PC-9 (cell line): ENCODE measurements around the gene BCAR1. TPM values are rescaled to one million over a fixed set of nuclear protein-coding genes. Genes with fewer than 3 reads are reported as not detected.

Source experiments
- BruUV-seq: library from RNA; stranded (reverse); fragments of 400-500 nt; replicated peaks from 2 replicates; lab custom pipeline; 2021; lab: Mats Ljungman, UMichigan
- CTCF ChIA-PET: fragments of 300-600 bp; sonication (Branson Sonifier 250); formaldehyde crosslinking; loops from one replicate; lab custom pipeline; 2022; ENCODE audit warnings: antibody characterized with exemption; lab: Charles Lee
- POLR2A ChIA-PET: fragments of 300-600 bp; sonication (Branson Sonifier 250); formaldehyde crosslinking; loops from one replicate; lab custom pipeline; 2022; ENCODE audit warnings: antibody characterized with exemption; ENCODE audit not compliant: unreplicated experiment; lab: Charles Lee
- DNase-seq, 2 experiments: peaks; one replicate each; pipeline versions ENCODE4 v3.0.0 to v3.0.0-alpha.2; 2015 to 2022; ENCODE audit warnings: mixed read lengths in 1 of 2
- H2AFZ ChIP-seq: fragments of 200-600 bp; sonication (generic); 2 replicates; pipeline ENCODE4 v1.8.1; 2017; ENCODE audit warnings: antibody characterized with exemption
- H3F3A ChIP-seq: fragments of 200-600 bp; sonication (generic); 2 replicates; pipeline ENCODE4 v1.8.1; 2017; ENCODE audit warnings: antibody characterized with exemption, mild to moderate bottlenecking, low read depth; ENCODE audit not compliant: insufficient read depth
- H3K27ac ChIP-seq: fragments of 200-600 bp; sonication (generic); 2 replicates; pipeline ENCODE4 v1.6.1; 2016; ENCODE audit warnings: mixed run types
- H3K27me3 ChIP-seq: fragments of 200-600 bp; sonication (generic); 2 replicates; pipeline ENCODE4 v1.6.1; 2016; ENCODE audit warnings: low read depth, mixed run types; ENCODE audit not compliant: insufficient read depth
- H3K36me3 ChIP-seq: fragments of 200-600 bp; sonication (generic); 2 replicates; pipeline ENCODE4 v1.6.1; 2016; ENCODE audit warnings: low read depth, mixed run types
- H3K4me1 ChIP-seq: fragments of 200-600 bp; sonication (generic); replicated peaks from 2 replicates; pipeline ENCODE4 v1.6.1; 2016; ENCODE audit warnings: mixed run types; ENCODE audit not compliant: insufficient read depth
- H3K4me2 ChIP-seq: fragments of 200-600 bp; sonication (generic); 2 replicates; pipeline ENCODE4 v1.6.1; 2017; ENCODE audit warnings: mixed run types
- H3K4me3 ChIP-seq: fragments of 200-600 bp; sonication (generic); 2 replicates; pipeline ENCODE4 v1.6.1; 2016; ENCODE audit warnings: mixed run types
- H3K79me2 ChIP-seq: fragments of 200-600 bp; sonication (generic); 2 replicates; pipeline ENCODE4 v1.6.1; 2017; ENCODE audit warnings: low read depth, mixed run types
- H3K9me2 ChIP-seq: fragments of 200-600 bp; sonication (generic); 2 replicates; pipeline ENCODE4 v1.8.1; 2017; ENCODE audit warnings: mild to moderate bottlenecking; ENCODE audit not compliant: insufficient read depth
- H3K9me3 ChIP-seq: fragments of 200-600 bp; sonication (generic); 2 replicates; pipeline ENCODE4 v1.8.1; 2016; ENCODE audit warnings: low read depth; ENCODE audit not compliant: insufficient read depth
- H4K20me1 ChIP-seq: fragments of 200-600 bp; sonication (generic); 2 replicates; pipeline ENCODE4 v1.8.1; 2017; ENCODE audit not compliant: insufficient read depth
- EZH2 ChIP-seq: fragments of 200-600 bp; sonication (generic); IDR thresholded peaks from 2 replicates; pipeline ENCODE4 v1.8.0; 2017; ENCODE audit warnings: antibody characterized with exemption, low read depth
- intact Hi-C: fragments of 100-400 bp; cut with micrococcal nuclease; formaldehyde crosslinking; loops from one replicate; pipeline ENCODE4 v1.10.0; 2022; ENCODE audit not compliant: unreplicated experiment
- total RNA-seq: library from RNA; stranded (reverse); gene quantifications from 2 replicates; pipeline ENCODE4 v1.2.3, GENCODE V29; 2021
- TF ChIP-seq, protein P1 (sequence below): fragments of 200-600 bp; sonication (generic); conservative IDR thresholded peaks from 2 replicates; pipeline ENCODE4 v1.6.1; 2017; ENCODE audit warnings: mixed run types, antibody characterized with exemption, mild to moderate bottlenecking, moderate library complexity

The BCAR1 gene
- total RNA-seq, 1 experiment from 2014 or later, result 53.9 TPM

DNA sequence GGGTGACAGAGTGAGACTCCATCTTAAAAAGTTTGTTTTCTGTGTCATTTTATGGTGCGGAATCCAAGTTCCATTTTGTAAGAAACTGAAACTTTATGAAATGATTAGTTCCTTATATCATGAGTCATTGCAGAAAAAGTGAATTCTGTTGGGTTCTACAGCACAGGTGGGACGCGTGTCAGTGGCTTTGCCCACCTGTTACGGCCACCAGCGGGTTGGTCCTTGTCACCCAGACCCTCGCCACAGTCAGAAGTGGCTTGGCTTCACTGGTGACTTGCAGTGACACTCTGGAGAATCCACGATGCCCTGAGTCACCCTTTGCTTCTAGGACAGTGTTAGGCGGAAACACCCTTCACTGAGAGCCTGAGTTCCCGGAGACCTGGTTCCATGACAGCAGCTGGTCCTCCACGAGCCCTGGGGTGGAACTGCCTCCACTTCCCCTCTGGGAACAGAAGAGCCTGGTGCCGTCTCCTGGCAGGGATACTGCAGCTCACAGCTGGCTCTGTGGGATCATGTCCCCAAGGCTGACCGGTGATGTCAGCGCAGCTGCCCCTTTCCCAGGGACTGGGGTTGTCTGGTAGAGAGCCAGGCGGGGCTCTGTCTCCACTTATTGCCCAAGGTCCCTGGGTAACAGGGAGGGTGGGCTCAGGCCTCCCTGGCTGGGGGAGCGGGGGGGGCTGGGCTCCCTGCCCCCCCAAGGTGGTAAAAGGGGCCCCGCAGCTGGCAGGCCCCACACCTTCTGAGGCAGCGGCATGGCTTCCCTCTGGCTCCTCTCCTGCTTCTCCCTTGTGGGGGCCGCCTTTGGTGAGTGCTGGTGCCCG, 33.0 kb downstream of the BCAR1 start, which contains the start of gene CTRB1:
Gene CTRB1 (plus strand): TSS at position 733 of the 821 bp plus-strand sequence. CDS start 20 bp downstream, at position 753.
- POLR2A ChIA-PET, result no interaction called here
- TF ChIP-seq, protein P1, sequence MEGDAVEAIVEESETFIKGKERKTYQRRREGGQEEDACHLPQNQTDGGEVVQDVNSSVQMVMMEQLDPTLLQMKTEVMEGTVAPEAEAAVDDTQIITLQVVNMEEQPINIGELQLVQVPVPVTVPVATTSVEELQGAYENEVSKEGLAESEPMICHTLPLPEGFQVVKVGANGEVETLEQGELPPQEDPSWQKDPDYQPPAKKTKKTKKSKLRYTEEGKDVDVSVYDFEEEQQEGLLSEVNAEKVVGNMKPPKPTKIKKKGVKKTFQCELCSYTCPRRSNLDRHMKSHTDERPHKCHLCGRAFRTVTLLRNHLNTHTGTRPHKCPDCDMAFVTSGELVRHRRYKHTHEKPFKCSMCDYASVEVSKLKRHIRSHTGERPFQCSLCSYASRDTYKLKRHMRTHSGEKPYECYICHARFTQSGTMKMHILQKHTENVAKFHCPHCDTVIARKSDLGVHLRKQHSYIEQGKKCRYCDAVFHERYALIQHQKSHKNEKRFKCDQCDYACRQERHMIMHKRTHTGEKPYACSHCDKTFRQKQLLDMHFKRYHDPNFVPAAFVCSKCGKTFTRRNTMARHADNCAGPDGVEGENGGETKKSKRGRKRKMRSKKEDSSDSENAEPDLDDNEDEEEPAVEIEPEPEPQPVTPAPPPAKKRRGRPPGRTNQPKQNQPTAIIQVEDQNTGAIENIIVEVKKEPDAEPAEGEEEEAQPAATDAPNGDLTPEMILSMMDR, result no peak
- TF ChIP-seq EZH2, result no peak
- peaks cover 4% of the 10 kb centered on the region; the same call in 1 of the 2 replicates for H3F3A ChIP-seq
- CTCF ChIA-PET, result no interaction called here
- no peak within 1 kb of the TSS for H3K4me3 ChIP-seq
- intact Hi-C loops, result loop anchor here (2.0 kb wide), 1 partner anchor 16 kb away; no protein-coding TSS in a partner anchor
- no peaks in the 10 kb centered on the region for H3K79me2 ChIP-seq
- no peaks in the 10 kb centered on the region for H3K9me2 ChIP-seq
- H2AFZ ChIP-seq, result peak within 1 kb of the TSS; percentile 20; the same call in 1 of the 2 replicates
- no peaks in the 10 kb centered on the region for H3K4me1 ChIP-seq
- no TSS peak for BruUV-seq
- H3K4me2 ChIP-seq, result peak within 1 kb of the TSS; percentile 29; the same call in 1 of the 2 replicates
- H4K20me1 ChIP-seq, result no peaks in the 10 kb centered on the region
- no peak for DNase-seq
- no peaks in the 10 kb centered on the region for H3K36me3 ChIP-seq
- H3K27ac ChIP-seq, result no peak within 1 kb of the TSS
- no peaks in the 10 kb centered on the region for H3K27me3 ChIP-seq
- no peaks in the 10 kb centered on the region for H3K9me3 ChIP-seq

DNA sequence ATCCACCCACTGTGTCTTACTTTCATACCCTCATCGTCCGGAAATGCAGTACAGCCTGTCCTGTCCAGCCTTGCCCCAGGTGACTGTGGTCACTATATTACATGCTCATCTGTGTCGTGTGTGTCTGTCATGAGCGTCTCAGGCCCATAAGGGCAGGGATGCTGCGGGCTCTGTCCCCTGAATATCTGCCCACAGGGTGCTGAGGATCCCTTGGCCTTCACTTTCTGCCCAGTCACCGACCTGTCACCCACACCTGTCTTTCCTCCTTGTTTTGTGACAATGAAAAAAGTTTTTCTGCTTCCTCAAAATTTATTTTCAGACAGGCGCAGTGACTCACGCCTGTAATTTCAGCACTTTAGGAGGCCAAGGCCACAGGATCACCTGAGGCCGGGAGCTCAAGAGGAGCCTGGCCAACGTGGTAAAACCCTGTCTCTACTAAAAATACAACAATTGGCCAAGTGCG, 34.0 kb downstream of the BCAR1 start:
- TF ChIP-seq, protein P1, result no peak
- no peak for TF ChIP-seq EZH2
- no TSS peak for BruUV-seq
- Histone ChIP-seq H3K36me3 (no peaks in the 10 kb centered on the region), H3F3A (peaks cover 4% of the 10 kb centered on the region; the same call in 1 of the 2 replicates), H3K27me3 (no peaks in the 10 kb centered on the region), H3K4me1 (no peaks in the 10 kb centered on the region), H2AFZ (no peak overlapping the region), H3K9me3 (no peaks in the 10 kb centered on the region), H3K4me2 (no peak overlapping the region), H4K20me1 (no peaks in the 10 kb centered on the region), H3K27ac (no peak overlapping the region), H3K9me2 (no peaks in the 10 kb centered on the region), H3K4me3 (no peak overlapping the region), H3K79me2 (no peaks in the 10 kb centered on the region)
- DNase-seq, result peak in 1 of 2 experiments; percentile 29
- POLR2A ChIA-PET, result no interaction called here
- CTCF ChIA-PET, result no interaction called here
- intact Hi-C loops, result no loop called here

DNA sequence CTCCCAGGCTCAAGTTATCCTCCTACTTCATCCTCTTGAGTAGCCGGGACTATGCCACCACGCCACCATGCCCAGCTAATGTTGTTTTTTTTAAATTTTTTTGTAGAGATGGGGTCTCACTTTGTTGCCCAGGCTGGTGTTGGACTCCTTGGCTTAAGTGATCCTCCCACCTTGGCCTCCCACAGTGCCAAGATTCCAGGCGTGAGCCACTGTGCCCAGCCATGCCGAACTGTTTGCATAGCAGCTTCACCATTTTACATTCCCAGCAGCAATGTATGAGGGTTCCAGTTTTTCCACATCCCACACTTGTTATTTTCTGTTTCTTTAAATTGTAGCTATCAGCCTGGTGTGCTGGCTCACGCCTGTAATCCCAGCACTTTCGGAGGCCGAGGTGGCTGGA, 34.8 kb downstream of the BCAR1 start:
- Histone ChIP-seq H3K4me2 (no peak overlapping the region), H3K4me1 (no peaks in the 10 kb centered on the region), H2AFZ (no peak overlapping the region), H3K27ac (no peak overlapping the region), H3K27me3 (no peaks in the 10 kb centered on the region), H3K79me2 (no peaks in the 10 kb centered on the region), H3K36me3 (no peaks in the 10 kb centered on the region), H3F3A (peaks cover 4% of the 10 kb centered on the region; the same call in 1 of the 2 replicates), H4K20me1 (no peaks in the 10 kb centered on the region), H3K9me3 (no peaks in the 10 kb centered on the region), H3K9me2 (no peaks in the 10 kb centered on the region), H3K4me3 (no peak overlapping the region)
- no TSS peak for BruUV-seq
- TF ChIP-seq, protein P1, result no peak
- TF ChIP-seq EZH2, result no peak
- POLR2A ChIA-PET, result no interaction called here
- CTCF ChIA-PET, result no interaction called here
- no peak for DNase-seq
- intact Hi-C loops, result no loop called here
